Glutamatergic neuron (in vitro differentiated cells): ENCODE results near the gene HTRA1. TPM values are rescaled to one million over a fixed set of nuclear protein-coding genes. Genes with fewer than 3 reads are reported as not detected.

Experiments
- DNase-seq: peaks from one replicate; pipeline ENCODE4 v3.0.0; 2022
- H3K27ac Mint-ChIP-seq: one replicate; pipeline ENCODE4 v1.8.0; 2020; ENCODE audit warnings: mild to moderate bottlenecking, mixed read lengths, inconsistent platforms; ENCODE audit not compliant: unreplicated experiment
- H3K27me3 Mint-ChIP-seq: one replicate; pipeline ENCODE4 v1.8.0; 2020; ENCODE audit warnings: mild to moderate bottlenecking, moderate library complexity, mixed read lengths, inconsistent platforms; ENCODE audit not compliant: unreplicated experiment
- H3K36me3 Mint-ChIP-seq: one replicate; pipeline ENCODE4 v1.8.0; 2020; ENCODE audit warnings: mild to moderate bottlenecking, mixed read lengths, inconsistent platforms; ENCODE audit not compliant: unreplicated experiment
- H3K4me1 Mint-ChIP-seq: one replicate; pipeline ENCODE4 v1.8.0; 2020; ENCODE audit warnings: mild to moderate bottlenecking, low read depth, mixed read lengths, inconsistent platforms; ENCODE audit not compliant: unreplicated experiment
- H3K4me3 Mint-ChIP-seq: one replicate; pipeline ENCODE4 v1.8.0; 2020; ENCODE audit warnings: mild to moderate bottlenecking, mixed read lengths, inconsistent platforms; ENCODE audit not compliant: unreplicated experiment
- H3K9me3 Mint-ChIP-seq: one replicate; pipeline ENCODE4 v1.8.0; 2020; ENCODE audit warnings: mild to moderate bottlenecking, moderate library complexity, mixed read lengths, inconsistent platforms; ENCODE audit not compliant: unreplicated experiment
- CTCF ChIP-seq: fragments of 200-600 bp; sonication (generic); IDR thresholded peaks from one replicate; pipeline ENCODE4 v1.5.0; 2021; ENCODE audit not compliant: partially characterized antibody, unreplicated experiment
- microRNA-seq: library from miRNA; unstranded; fragments of <30 nt; microRNA quantifications from one replicate; pipeline ENCODE4, GENCODE V29; 2020; ENCODE audit not compliant: unreplicated experiment
- total RNA-seq: library from RNA; stranded (reverse); fragmentation: NEBNext Ultra II Directional; extraction: Animal tissue kit (Norgen Biotek cat#: 25700); gene quantifications from one replicate; pipeline ENCODE4 v1.2.1, GENCODE V29; 2021; ENCODE audit not compliant: unreplicated experiment

Gene HTRA1
- total RNA-seq, 1 donor from 2014 or later: 1.4 TPM

- DNase-seq: no peak
- H3K4me3 Mint-ChIP-seq: no peak overlapping the region
- H3K27me3 Mint-ChIP-seq: peaks cover 2% of the 10 kb centered on the region
These were observed 97.9 kb downstream of the HTRA1 start for GRCh38 chr10:122559228-122559627.

GRCh38 chr10:122560279-122560804 lies 99.0 kb downstream of the HTRA1 start, which contains the start of gene DMBT1:
Gene DMBT1 (plus strand): TSS chr10:122560754. CDS start chr10:122560771, 17 bp downstream.
- H3K4me3 Mint-ChIP-seq: no peak within 1 kb of the TSS
- TF ChIP-seq CTCF: no peak
- DNase-seq: no peak
- H3K36me3 Mint-ChIP-seq: peaks cover 7% of the 10 kb centered on the region
- H3K27ac Mint-ChIP-seq: no peak within 1 kb of the TSS
- H3K27me3 Mint-ChIP-seq: peaks cover 2% of the 10 kb centered on the region
- H3K9me3 Mint-ChIP-seq: peaks cover 1% of the 10 kb centered on the region
- peaks cover 17% of the 10 kb centered on the region for H3K4me1 Mint-ChIP-seq

More at GRCh38 chr10:122559228-122559627, 97.9 kb downstream of the HTRA1 start:
- Mint-ChIP-seq H3K36me3 (peaks cover 7% of the 10 kb centered on the region), H3K27ac (no peak overlapping the region), H3K9me3 (peaks cover 1% of the 10 kb centered on the region), H3K4me1 (peaks cover 25% of the 10 kb centered on the region)
- no peak for TF ChIP-seq CTCF

DNA sequence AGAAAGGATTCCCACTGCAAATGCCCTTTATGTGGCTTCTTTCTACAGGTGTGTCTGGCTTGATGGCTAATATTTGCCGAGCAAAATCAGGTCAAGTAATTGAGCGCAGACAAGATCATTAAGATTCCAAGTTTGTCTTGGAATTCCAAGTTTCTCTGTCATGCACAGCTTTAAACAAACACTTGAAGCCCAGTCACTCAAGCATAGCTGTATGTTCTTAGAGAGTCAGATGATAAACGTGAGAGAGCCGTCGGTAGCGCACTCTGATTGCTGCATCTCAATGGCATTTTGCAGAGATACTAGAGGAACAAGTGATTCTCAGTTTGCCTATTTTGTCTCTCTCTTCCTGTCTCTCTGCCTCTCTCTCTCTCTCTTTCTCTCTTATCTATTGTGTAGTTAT lies 99.9 kb downstream of the HTRA1 start:
- Mint-ChIP-seq H3K27me3 (peaks cover 3% of the 10 kb centered on the region), H3K4me3 (no peak overlapping the region), H3K9me3 (no peaks in the 10 kb centered on the region)

DNA sequence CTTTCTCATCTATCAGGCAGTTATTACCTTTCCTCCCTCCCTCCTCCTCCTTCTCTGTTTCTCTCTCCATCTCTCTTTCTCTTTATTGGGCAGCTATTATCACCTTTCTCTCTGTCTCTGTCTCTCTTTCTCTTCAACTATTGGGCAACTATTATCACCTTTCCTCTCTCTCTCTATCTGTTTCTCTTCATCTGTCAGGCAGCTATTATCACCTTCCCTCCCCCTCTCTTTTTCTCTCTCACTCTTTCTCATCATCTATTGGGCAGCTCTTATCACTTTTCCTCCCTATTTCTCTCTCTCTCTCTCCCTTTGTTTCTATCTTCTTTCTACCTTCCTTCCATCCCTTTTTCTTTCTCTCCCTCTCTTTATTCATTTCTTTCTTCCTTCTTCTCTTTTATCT lies 100.4 kb downstream of the HTRA1 start:
- no peaks in the 10 kb centered on the region for H3K9me3 Mint-ChIP-seq
- peaks cover 7% of the 10 kb centered on the region for H3K36me3 Mint-ChIP-seq
- TF ChIP-seq CTCF: no peak
- H3K27ac Mint-ChIP-seq: no peak overlapping the region
- no peak overlapping the region for H3K4me3 Mint-ChIP-seq
- peaks cover 8% of the 10 kb centered on the region for H3K4me1 Mint-ChIP-seq
- H3K27me3 Mint-ChIP-seq: peaks cover 3% of the 10 kb centered on the region
- no peak for DNase-seq

More for the DNA sequence above, 99.9 kb downstream of the HTRA1 start:
- peaks cover 7% of the 10 kb centered on the region for H3K36me3 Mint-ChIP-seq
- no peak for TF ChIP-seq CTCF
- H3K27ac Mint-ChIP-seq: no peak overlapping the region
- DNase-seq: peak; percentile 3
- peaks cover 12% of the 10 kb centered on the region for H3K4me1 Mint-ChIP-seq

Small RNA genes within 50 kb of the gene (microRNA-seq; reads per million reads assigned to microRNA genes)
- gene MIR3941: 0.83 reads per million

Other genes with a start within 250 kb of the HTRA1 start
- 0.98 TPM for gene BTBD16, start 190.3 kb upstream of the HTRA1 start, total RNA-seq
- gene PLEKHA1, start 86.8 kb upstream of the HTRA1 start, total RNA-seq: 31.4 TPM
- gene ARMS2, start 6.9 kb upstream of the HTRA1 start, total RNA-seq: not detected
- 0.17 TPM for gene DMBT1, start 99.2 kb downstream of the HTRA1 start, total RNA-seq
- not detected for gene C10orf120, start 238.3 kb downstream of the HTRA1 start, total RNA-seq